ENCODE data around the gene C2CD3. TPM values are rescaled to one million over a fixed set of nuclear protein-coding genes. Genes with fewer than 3 reads are reported as not detected.

C2CD3 gene
- total and polyA plus RNA-seq, 2 donors (not counting 1 experiment from before 2014, with no cell fraction given): 5.8 to 8.3 TPM

DNA sequence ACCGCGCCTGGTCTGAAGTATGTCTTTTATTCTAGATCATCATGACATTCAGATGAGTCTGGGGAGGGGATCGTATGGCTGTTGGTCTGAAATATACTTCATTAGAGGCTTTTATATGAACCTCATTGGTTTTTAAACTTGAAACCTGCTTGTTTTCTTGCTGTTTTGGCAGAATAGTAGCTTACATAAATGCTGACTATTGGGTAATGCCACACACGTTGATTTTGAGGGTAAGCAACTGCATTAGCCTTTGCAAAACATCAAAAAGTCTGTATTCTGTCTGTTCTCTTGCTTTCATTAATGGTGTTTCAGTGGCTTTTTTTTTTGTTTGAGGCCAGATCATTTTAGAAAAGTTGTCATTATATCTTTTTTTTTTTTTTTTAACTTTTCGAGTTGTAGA lies 14.5 kb upstream of the C2CD3 start:
- Histone ChIP-seq H3K9ac (ENCODE audit: insufficient read depth, low read length) (no peak overlapping the region), H4K20me1 (ENCODE audit: control insufficient read depth, extremely low read depth, insufficient read depth, low read length) (no peaks in the 10 kb centered on the region), H3K4me1 (ENCODE audit: control insufficient read depth, extremely low read depth, insufficient read depth, low read length) (no peaks in the 10 kb centered on the region)

GRCh38 chr11:74182635-74183034 lies 11.8 kb upstream of the C2CD3 start:
- Histone ChIP-seq H4K20me1 (ENCODE audit: control insufficient read depth, extremely low read depth, insufficient read depth, low read length) (no peaks in the 10 kb centered on the region), H3K36me3 (ENCODE audit: control insufficient read depth, insufficient read depth, low read length) (no peaks in the 10 kb centered on the region), H2AFZ (ENCODE audit: low read length) (no peak overlapping the region), H3K27ac (ENCODE audit: insufficient read depth, low read length) (no peak overlapping the region), H3K79me2 (ENCODE audit: control insufficient read depth, insufficient read depth, low read length) (peaks cover 3% of the 10 kb centered on the region), H3K4me1 (ENCODE audit: control insufficient read depth, extremely low read depth, insufficient read depth, low read length) (no peaks in the 10 kb centered on the region), H3K4me2 (ENCODE audit: extremely low read depth, insufficient read depth, low read length) (no peak overlapping the region), H3K9me3 (ENCODE audit: control insufficient read depth, insufficient read depth, low read depth, low read length) (no peaks in the 10 kb centered on the region), H3K4me3 (replicated peaks in 1 of 4; ENCODE audit: control extremely low read depth in 1 of 4, insufficient read depth in 1 of 4, low read depth in 3 of 4, low read length in 4 of 4) (no peak overlapping the region), H3K9ac (ENCODE audit: insufficient read depth, low read length) (no peak overlapping the region), H3K27me3 (ENCODE audit: control insufficient read depth, insufficient read depth, low read length) (no peaks in the 10 kb centered on the region)
- peak in 1 of 2 donors; percentile 54 for DNase-seq (ENCODE audit: low read depth in 2 of 2)
- TF ChIP-seq EZH2 (IDR thresholded peaks at IDR 0.05; ENCODE audit: low read length, missing control alignments): no peak
- TF ChIP-seq, protein P1, sequence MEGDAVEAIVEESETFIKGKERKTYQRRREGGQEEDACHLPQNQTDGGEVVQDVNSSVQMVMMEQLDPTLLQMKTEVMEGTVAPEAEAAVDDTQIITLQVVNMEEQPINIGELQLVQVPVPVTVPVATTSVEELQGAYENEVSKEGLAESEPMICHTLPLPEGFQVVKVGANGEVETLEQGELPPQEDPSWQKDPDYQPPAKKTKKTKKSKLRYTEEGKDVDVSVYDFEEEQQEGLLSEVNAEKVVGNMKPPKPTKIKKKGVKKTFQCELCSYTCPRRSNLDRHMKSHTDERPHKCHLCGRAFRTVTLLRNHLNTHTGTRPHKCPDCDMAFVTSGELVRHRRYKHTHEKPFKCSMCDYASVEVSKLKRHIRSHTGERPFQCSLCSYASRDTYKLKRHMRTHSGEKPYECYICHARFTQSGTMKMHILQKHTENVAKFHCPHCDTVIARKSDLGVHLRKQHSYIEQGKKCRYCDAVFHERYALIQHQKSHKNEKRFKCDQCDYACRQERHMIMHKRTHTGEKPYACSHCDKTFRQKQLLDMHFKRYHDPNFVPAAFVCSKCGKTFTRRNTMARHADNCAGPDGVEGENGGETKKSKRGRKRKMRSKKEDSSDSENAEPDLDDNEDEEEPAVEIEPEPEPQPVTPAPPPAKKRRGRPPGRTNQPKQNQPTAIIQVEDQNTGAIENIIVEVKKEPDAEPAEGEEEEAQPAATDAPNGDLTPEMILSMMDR (conservative IDR thresholded peaks at IDR 0.05 in 1 of 2, IDR thresholded peaks at IDR 0.05 in 1 of 2; ENCODE audit: low read depth in 1 of 2, low read length in 2 of 2): no peak

More for the DNA sequence above, 14.5 kb upstream of the C2CD3 start:
- Histone ChIP-seq H2AFZ (ENCODE audit: low read length) (no peak overlapping the region), H3K27ac (ENCODE audit: insufficient read depth, low read length) (no peak overlapping the region), H3K9me3 (ENCODE audit: control insufficient read depth, insufficient read depth, low read depth, low read length) (no peaks in the 10 kb centered on the region), H3K4me3 (replicated peaks in 1 of 4; ENCODE audit: control extremely low read depth in 1 of 4, insufficient read depth in 1 of 4, low read depth in 3 of 4, low read length in 4 of 4) (no peak overlapping the region), H3K79me2 (ENCODE audit: control insufficient read depth, insufficient read depth, low read length) (peaks cover 4% of the 10 kb centered on the region), H3K27me3 (ENCODE audit: control insufficient read depth, insufficient read depth, low read length) (no peaks in the 10 kb centered on the region), H3K4me2 (ENCODE audit: extremely low read depth, insufficient read depth, low read length) (no peak overlapping the region), H3K36me3 (ENCODE audit: control insufficient read depth, insufficient read depth, low read length) (no peaks in the 10 kb centered on the region)
- TF ChIP-seq, protein P1 (conservative IDR thresholded peaks at IDR 0.05 in 1 of 2, IDR thresholded peaks at IDR 0.05 in 1 of 2; ENCODE audit: low read depth in 1 of 2, low read length in 2 of 2): no peak
- TF ChIP-seq EZH2 (IDR thresholded peaks at IDR 0.05; ENCODE audit: low read length, missing control alignments): no peak
- DNase-seq (ENCODE audit: low read depth in 2 of 2): peak in 1 of 2 donors; percentile 7

GRCh38 chr11:74179234-74180052 lies 8.6 kb upstream of the C2CD3 start:
- TF ChIP-seq, protein P1 (conservative IDR thresholded peaks at IDR 0.05 in 1 of 2, IDR thresholded peaks at IDR 0.05 in 1 of 2; ENCODE audit: low read depth in 1 of 2, low read length in 2 of 2): no peak
- no peak for TF ChIP-seq EZH2 (IDR thresholded peaks at IDR 0.05; ENCODE audit: low read length, missing control alignments)
- Histone ChIP-seq H3K27ac (ENCODE audit: insufficient read depth, low read length) (no peak overlapping the region), H4K20me1 (ENCODE audit: control insufficient read depth, extremely low read depth, insufficient read depth, low read length) (no peaks in the 10 kb centered on the region), H2AFZ (ENCODE audit: low read length) (no peak overlapping the region), H3K4me3 (replicated peaks in 1 of 4; ENCODE audit: control extremely low read depth in 1 of 4, insufficient read depth in 1 of 4, low read depth in 3 of 4, low read length in 4 of 4) (no peak overlapping the region), H3K79me2 (ENCODE audit: control insufficient read depth, insufficient read depth, low read length) (peaks cover 3% of the 10 kb centered on the region), H3K36me3 (ENCODE audit: control insufficient read depth, insufficient read depth, low read length) (no peaks in the 10 kb centered on the region), H3K27me3 (ENCODE audit: control insufficient read depth, insufficient read depth, low read length) (no peaks in the 10 kb centered on the region), H3K9me3 (ENCODE audit: control insufficient read depth, insufficient read depth, low read depth, low read length) (no peaks in the 10 kb centered on the region), H3K4me2 (ENCODE audit: extremely low read depth, insufficient read depth, low read length) (no peak overlapping the region), H3K9ac (ENCODE audit: insufficient read depth, low read length) (no peak overlapping the region), H3K4me1 (ENCODE audit: control insufficient read depth, extremely low read depth, insufficient read depth, low read length) (no peaks in the 10 kb centered on the region)
- peak; percentile 19 to 62 for DNase-seq (ENCODE audit: low read depth in 2 of 2)
